ENCODE measurements around the gene ADD1.

ADD1 gene

DNA sequence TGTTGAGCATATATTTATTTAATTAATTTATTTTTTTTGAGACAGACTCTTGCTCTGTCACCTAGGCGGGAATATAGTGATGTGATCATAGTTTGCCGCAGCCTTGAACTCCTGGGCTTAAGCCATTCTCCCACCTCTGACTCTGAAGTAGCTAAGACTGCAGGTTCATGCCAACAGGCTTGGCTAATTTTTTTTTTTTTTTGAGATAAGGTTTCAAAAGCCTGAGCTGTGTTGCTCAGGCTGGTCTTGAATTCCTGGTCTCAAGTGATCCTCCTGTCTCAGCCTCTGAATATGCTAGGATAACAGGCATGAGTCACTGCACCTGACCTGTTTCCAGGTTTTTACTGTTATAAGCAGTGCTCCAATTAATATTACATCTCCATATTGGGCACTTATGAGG is 4.8 kb downstream of the ADD1 start:
- TF ChIP-seq, protein P1, sequence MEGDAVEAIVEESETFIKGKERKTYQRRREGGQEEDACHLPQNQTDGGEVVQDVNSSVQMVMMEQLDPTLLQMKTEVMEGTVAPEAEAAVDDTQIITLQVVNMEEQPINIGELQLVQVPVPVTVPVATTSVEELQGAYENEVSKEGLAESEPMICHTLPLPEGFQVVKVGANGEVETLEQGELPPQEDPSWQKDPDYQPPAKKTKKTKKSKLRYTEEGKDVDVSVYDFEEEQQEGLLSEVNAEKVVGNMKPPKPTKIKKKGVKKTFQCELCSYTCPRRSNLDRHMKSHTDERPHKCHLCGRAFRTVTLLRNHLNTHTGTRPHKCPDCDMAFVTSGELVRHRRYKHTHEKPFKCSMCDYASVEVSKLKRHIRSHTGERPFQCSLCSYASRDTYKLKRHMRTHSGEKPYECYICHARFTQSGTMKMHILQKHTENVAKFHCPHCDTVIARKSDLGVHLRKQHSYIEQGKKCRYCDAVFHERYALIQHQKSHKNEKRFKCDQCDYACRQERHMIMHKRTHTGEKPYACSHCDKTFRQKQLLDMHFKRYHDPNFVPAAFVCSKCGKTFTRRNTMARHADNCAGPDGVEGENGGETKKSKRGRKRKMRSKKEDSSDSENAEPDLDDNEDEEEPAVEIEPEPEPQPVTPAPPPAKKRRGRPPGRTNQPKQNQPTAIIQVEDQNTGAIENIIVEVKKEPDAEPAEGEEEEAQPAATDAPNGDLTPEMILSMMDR (IDR thresholded peaks at IDR 0.05; ENCODE audit: low read depth, low read length, missing control alignments), result no peak
- DNase-seq (ENCODE audit: low read depth), result no peak
- no peak overlapping the region for H3K4me3 ChIP-seq (ENCODE audit: low read depth, low read length)

DNA sequence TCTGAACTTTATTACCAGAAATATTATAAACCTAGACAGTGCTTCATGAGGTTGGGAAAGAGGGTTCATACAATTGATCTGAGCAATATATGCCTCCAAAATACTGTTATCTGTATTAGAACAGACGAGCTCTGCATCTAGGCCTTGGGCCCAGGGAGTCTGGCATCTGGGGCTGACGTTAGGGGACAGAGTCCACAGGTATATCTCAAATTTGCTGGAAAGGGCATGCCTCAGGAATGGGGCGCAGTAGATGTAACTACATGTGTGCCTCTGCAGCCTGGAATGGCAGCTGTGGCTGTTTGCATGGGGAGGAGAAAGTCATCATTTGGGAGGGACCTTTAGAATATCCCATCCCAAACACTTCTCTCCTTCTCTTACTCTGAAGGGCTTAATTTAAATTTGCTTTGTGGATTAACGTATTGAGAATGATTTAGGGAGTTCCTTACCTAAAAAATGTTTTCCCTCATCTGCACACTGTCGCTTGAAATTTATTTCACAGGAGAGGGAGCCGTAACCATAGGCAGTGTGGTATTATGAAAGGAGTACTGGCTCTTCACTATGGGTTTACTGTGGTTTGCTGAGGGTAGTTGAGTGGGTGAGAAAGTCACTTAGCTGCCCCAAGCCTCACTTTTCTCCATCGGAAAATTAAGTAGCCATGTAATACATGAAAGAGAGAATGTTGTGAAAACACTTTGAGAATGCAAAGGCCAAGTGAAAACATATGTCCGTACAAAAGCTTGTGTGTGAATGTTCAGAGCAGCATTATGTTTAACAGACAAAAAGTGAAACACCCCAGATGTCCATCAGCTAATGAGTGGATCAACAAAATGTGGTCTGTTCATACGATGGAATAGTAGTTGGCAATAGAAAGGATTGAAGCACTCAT is 5.9 kb downstream of the ADD1 start:
- DNase-seq (ENCODE audit: low read depth), result no peak
- TF ChIP-seq, protein P1 (IDR thresholded peaks at IDR 0.05; ENCODE audit: low read depth, low read length, missing control alignments), result no peak

DNA sequence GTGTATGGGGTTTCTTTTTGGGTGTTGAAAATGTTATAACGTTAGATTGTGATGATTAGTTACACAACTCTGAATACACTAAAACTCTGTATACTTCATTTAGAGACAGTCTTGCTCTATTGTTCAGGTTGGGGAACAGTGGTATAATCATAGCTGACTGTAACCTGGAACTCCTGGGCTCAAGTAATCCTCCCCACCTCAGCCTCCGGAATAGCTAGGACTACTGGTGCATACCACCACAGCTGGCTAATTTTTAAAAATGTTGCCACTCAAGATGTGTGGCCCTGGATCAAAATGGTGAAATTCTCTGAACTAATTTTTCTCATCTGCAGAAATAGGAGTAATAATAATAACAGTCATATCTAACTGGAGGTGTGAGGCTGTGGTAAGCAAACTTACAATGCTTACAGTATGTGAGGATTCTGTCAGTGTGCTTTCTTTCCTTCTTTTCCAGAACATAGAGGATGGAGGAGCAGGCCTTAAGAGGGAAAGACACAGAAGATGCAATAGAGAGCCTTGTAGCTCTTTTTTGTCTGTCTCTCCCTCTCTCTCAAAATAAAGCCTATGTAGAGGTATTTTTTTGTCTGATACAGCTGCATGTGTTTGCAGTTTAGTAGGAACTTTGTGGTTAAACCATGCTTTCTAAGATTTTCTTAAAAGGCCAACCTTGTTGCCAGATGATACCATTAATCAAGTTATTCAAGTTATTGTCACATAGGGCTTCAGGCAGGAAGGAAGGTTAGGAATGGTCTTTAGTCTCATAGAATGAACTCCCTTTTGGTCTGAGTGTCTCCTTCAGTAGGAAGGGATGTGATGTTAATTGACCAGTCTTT is 7.5 kb downstream of the ADD1 start:
- H3K4me3 ChIP-seq (ENCODE audit: low read depth, low read length), result no peak overlapping the region
- no peak for DNase-seq (ENCODE audit: low read depth)
- TF ChIP-seq, protein P1 (IDR thresholded peaks at IDR 0.05; ENCODE audit: low read depth, low read length, missing control alignments), result no peak

More for the DNA sequence above, 5.9 kb downstream of the ADD1 start:
- no peak overlapping the region for H3K4me3 ChIP-seq (ENCODE audit: low read depth, low read length)

DNA sequence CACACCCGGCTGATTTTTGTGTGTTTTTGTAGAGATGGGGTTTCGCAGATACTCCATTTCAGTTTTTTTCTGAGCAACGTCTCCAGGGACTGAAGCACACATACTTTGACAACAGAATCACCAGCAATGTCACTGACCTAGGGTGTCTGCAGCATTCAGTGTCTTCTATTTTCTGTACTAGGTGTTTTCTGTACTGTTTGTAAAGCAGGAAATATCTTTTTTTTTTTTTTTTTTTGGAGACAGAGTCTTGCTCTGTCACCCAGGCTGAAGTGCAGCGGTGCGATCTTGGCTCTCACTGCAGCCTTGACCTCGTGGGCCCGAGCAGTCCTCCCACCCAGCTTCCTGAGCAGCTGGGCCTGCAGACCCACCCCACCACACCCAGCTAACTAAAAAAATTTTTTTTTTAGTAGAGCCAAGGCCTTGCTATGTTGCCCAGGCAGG is 8.9 kb downstream of the ADD1 start:
- DNase-seq (ENCODE audit: low read depth), result peak; percentile 63
- TF ChIP-seq, protein P1 (IDR thresholded peaks at IDR 0.05; ENCODE audit: low read depth, low read length, missing control alignments), result no peak
- peak overlapping the region; percentile 19; the same call in 1 of the 2 replicates for H3K4me3 ChIP-seq (ENCODE audit: low read depth, low read length)

DNA sequence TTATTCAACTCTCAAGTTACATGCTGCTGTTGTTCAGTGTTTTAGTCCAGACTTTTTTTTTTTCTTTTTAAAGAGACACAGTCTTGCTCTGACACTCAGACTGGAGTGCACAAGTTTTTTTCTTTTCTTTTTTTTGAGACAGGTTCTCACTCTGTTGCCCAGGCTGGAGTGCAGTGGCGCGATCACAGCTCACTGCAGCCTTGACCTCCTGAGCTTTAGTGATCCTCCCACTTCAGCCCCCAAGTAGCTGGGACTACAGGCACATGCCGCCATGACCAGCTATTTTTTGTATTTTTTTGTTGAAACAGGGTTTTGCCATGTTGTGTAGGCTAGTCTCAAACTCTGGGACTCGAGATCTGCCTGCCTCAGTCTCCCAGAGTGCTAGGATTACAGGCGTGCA is 11.9 kb downstream of the ADD1 start:
- no peak overlapping the region for H3K4me3 ChIP-seq (ENCODE audit: low read depth, low read length)
- TF ChIP-seq, protein P1 (IDR thresholded peaks at IDR 0.05; ENCODE audit: low read depth, low read length, missing control alignments), result no peak
- no peak for DNase-seq (ENCODE audit: low read depth)

DNA sequence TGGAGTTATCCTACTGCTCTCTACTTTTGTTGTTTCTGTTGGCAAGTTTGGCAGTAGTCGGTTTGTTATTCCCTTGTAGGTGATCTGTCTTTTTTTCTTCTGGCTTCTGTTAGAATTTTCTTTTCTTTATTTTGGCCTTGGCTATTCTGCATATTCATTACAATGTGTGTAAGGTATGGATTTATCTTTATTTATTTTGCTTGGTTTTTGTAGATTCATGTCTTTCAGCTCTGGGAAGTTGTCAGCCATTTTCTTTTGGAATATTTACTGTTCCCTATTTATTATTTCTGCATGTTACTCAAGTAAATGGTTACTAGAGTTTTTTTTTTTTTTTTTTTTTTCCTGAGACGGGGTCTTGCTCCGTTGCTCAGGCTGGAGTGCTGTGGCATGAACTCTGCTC is 12.6 kb downstream of the ADD1 start:
- no peak for DNase-seq (ENCODE audit: low read depth)
- no peak overlapping the region for H3K4me3 ChIP-seq (ENCODE audit: low read depth, low read length)
- TF ChIP-seq, protein P1 (IDR thresholded peaks at IDR 0.05; ENCODE audit: low read depth, low read length, missing control alignments), result no peak

Measured in GM12864 (cell line).